ENCODE measurements around the gene DSCAM. TPM values are rescaled to one million over a fixed set of nuclear protein-coding genes. Genes with fewer than 3 reads are reported as not detected.
"Not testable (repeated sequence)": the region's sequence is repeated elsewhere in the genome, so short reads cannot be mapped to it uniquely, and the experiment has no call there.

Gene DSCAM
- total RNA-seq, 4 donors from 2014 or later, result under 0.01 to 0.44 TPM; not detected in 2

GRCh38 chr21:40187946-40188654 lies 658.9 kb downstream of the DSCAM start:
- Histone ChIP-seq H3K4me1 (peaks cover 0 to 22% (median 4%) of the 10 kb centered on the region in 4 donors), H3K27me3 (no peaks in the 10 kb centered on the region), H3K27ac (no peak overlapping the region), H3K36me3 (no peaks in the 10 kb centered on the region), H3K9me3 (peaks cover 0 to 2% (median 0%) of the 10 kb centered on the region in 4 donors), H3K4me3 (no peak overlapping the region)
- no peak for TF ChIP-seq CTCF (IDR thresholded peaks at IDR 0.05)
- TF ChIP-seq EP300 (IDR thresholded peaks at IDR 0.05), result no peak
- no peak for TF ChIP-seq POLR2A (IDR thresholded peaks at IDR 0.05)
- no peak for DNase-seq (ENCODE audit: low spot score in 2 of 2)
- 68 to 74% methylated on average over 9 of the region's 9 CpGs for WGBS, 2 donors

- Histone ChIP-seq H3K36me3 (no peaks in the 10 kb centered on the region), H3K4me3 (no peak overlapping the region), H3K27ac (no peak overlapping the region), H3K4me1 (peaks cover 0 to 22% (median 4%) of the 10 kb centered on the region in 4 donors), H3K9me3 (peaks cover 0 to 2% (median 0%) of the 10 kb centered on the region in 4 donors), H3K27me3 (no peaks in the 10 kb centered on the region)
- WGBS, 2 donors, result 26 to 33% methylated on average over 6 of the region's 6 CpGs
- no peak for DNase-seq (ENCODE audit: low spot score in 2 of 2)
- TF ChIP-seq CTCF (IDR thresholded peaks at IDR 0.05) (no peak), EP300 (IDR thresholded peaks at IDR 0.05) (no peak), POLR2A (IDR thresholded peaks at IDR 0.05) (no peak)
Observed at GRCh38 chr21:40187244-40187643, 659.7 kb downstream of the DSCAM start.

- 10 to 14% methylated on average over 6 of the region's 6 CpGs for WGBS, 2 donors
- Histone ChIP-seq H3K9me3 (peaks cover 0 to 2% (median 0%) of the 10 kb centered on the region in 4 donors), H3K36me3 (no peaks in the 10 kb centered on the region), H3K27me3 (no peaks in the 10 kb centered on the region), H3K4me1 (peaks cover 0 to 22% (median 4%) of the 10 kb centered on the region in 4 donors), H3K4me3 (no peak overlapping the region), H3K27ac (no peak overlapping the region)
- DNase-seq (ENCODE audit: low spot score in 2 of 2), result peak in 1 of 2 donors; percentile 70
- no peak for TF ChIP-seq CTCF (IDR thresholded peaks at IDR 0.05)
- no peak for TF ChIP-seq POLR2A (IDR thresholded peaks at IDR 0.05)
- no peak for TF ChIP-seq EP300 (IDR thresholded peaks at IDR 0.05)
Observed at GRCh38 chr21:40186045-40186444, 660.9 kb downstream of the DSCAM start.

GRCh38 chr21:40185208-40185607 lies 661.8 kb downstream of the DSCAM start:
- H3K9me3 ChIP-seq, result peaks cover 0 to 2% (median 0%) of the 10 kb centered on the region in 4 donors
- no peak overlapping the region for H3K4me3 ChIP-seq
- no peaks in the 10 kb centered on the region for H3K36me3 ChIP-seq
- H3K27ac ChIP-seq, result no peak overlapping the region
- no peak for DNase-seq (ENCODE audit: low spot score in 2 of 2)
- TF ChIP-seq EP300 (IDR thresholded peaks at IDR 0.05) (no peak), CTCF (IDR thresholded peaks at IDR 0.05) (no peak), POLR2A (IDR thresholded peaks at IDR 0.05) (no peak)
- no peaks in the 10 kb centered on the region for H3K27me3 ChIP-seq
- peaks cover 0 to 22% (median 4%) of the 10 kb centered on the region in 4 donors for H3K4me1 ChIP-seq
- WGBS, 2 donors, result 89 to 93% methylated on average over 5 to 8 of the region's 8 CpGs

- WGBS, 2 donors, result 84 to 85% methylated on average over 11 to 14 of the region's 19 CpGs
- not testable (repeated sequence) for DNase-seq (ENCODE audit: low spot score in 2 of 2)
Observed at GRCh38 chr21:40182491-40182890, 664.5 kb downstream of the DSCAM start.

More at GRCh38 chr21:40182491-40182890, 664.5 kb downstream of the DSCAM start:
- H3K36me3 ChIP-seq, H3K9me3 ChIP-seq, H3K4me3 ChIP-seq, H3K27ac ChIP-seq, H3K27me3 ChIP-seq: not testable (repeated sequence)
- peaks cover 0 to 15% (median 4%) of the 10 kb centered on the region in 4 donors for H3K4me1 ChIP-seq
